ENCODE measurements around the gene OPRL1. TPM values are rescaled to one million over a fixed set of nuclear protein-coding genes. Genes with fewer than 3 reads are reported as not detected.

The OPRL1 gene
- total RNA-seq, 1 experiment from 2014 or later: 1.2 TPM

DNA sequence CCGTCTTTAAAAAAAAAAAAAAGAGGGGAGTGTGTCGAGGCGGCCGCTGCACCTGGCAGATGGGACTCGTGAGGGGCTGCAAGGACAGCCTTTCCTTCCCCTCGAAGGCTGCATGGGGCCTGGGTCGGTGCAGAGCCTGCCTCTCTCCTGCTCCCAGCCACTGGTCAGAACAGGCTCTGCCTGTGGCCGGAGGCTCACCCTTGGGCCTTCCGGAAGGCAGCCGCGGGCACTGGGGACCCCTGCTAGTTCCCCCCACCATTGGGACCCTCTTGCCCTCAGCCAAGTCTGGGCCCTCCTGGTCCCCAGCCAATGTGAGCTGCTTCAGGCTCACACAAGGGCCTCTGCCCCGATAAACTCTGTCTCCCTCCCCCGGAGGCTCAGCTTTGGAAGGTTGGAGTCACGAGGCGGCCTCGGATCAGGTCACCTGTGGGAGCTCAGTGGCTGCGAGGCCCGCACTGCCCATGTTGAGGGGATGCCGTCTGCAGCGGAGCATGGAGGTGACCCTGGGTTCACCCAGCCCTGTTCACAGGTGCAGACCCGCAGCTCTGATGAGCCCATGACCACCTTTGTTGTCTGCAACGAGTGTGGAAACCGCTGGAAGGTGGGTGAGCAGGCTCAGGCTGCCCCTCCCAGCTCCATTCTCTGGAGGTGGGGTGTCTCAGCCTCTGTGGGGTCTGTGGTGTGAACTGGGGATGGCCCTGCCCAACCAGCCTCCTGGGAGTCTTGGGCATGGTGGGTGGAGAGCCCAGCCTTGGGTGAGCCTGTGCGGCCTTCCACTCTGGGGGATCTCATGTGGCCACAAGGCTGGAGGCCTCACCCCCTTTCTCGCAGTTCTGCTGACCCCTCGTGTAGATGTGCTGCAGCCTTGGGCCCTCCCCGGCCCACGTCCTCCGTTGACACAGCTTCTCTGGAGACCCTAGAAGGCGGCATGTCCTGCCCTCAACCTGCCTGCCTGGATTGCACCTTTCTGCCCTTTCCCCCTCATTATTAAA is 8.2 kb upstream of the OPRL1 start:
- DNase-seq (ENCODE audit: low spot score): no peak

DNA sequence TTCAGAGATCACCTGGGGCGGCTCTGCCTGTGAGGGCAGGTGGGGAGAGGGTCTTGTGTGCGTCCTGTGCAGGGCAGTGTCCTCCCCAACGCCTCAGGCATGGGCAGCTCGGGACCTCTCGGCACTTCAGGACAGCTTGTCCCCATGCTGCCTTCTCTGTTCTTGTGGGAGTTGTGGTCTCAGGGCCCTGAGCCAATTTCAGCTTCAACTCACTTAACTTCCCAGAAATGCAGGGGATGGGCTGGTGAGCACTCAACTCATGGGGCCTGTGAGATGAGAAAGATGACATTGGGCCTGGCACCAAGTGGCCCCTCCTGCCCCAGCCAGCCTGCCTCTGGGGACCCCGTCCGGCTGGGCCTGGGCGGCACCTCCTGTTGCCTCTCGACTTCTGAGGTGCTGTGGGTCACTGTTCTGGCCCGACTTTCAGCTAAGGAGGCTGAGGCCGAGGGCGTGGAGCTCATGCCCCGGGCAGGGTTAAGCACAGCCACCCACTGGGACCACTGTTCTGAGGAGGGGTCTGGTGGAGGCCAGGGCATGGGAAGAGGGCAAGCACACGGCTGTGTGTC is 7.3 kb upstream of the OPRL1 start:
- DNase-seq (ENCODE audit: low spot score): no peak

DNA sequence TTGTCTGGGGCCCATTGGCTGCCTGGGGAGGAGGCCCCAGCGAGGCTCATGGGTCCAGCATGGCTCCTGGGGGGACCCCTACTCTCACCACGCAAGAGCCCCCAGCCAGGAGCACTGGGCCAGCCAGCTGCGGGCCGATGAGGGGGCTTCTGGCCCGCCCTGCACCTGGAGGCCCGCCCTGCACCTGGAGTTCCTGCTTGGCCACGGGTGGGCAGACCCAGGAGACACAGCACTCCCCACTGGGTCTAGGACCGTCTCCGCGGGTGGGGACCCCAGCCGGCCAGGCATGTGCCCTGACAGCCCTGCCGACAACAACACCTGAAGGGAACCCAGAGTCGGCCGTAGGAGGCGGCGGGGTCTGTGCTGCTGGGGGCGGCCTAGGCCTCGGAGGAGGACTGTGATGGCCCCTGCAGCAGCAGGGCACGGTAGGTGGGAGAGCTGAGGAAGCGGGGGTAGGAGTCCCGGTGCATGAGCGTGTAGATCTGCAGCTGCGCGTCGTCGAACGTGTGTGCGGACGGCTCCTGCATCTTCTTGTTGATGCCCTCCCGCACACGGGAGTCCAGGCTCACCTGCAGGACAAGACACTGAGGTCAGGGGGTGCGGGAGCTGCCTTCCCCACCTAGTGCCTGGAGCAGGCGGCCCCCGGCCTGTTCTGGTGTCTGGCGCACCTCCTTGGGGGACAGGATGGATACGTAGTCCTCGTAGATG is 6.3 kb upstream of the OPRL1 start:
- no peak for DNase-seq (ENCODE audit: low spot score)

- DNase-seq (ENCODE audit: low spot score): no peak
Observed at GRCh38 chr20:64074184-64074789, 5.6 kb upstream of the OPRL1 start.

- no peak for DNase-seq (ENCODE audit: low spot score)
Observed at GRCh38 chr20:64074963-64075362, 4.9 kb upstream of the OPRL1 start.

DNA sequence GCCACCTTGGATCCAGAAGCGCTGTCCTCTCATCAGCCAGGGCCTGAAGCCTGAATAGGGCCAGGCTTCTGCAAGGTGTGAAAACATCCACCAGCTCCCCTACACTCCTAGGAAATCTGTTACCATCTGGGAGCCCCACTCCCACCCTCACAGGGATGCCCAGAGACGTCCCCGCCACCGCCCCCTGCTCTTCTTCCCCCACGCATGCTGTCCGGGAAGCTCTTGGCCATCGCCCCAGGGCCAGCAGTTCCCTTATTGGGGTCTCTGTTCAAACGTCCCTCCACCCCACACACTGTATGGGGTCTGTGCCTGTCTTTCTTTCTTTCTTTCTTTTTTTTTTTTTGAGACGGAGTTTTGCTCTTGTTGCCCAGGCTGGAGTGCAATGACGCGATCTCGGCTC is 4.3 kb upstream of the OPRL1 start:
- DNase-seq (ENCODE audit: low spot score): no peak

DNA sequence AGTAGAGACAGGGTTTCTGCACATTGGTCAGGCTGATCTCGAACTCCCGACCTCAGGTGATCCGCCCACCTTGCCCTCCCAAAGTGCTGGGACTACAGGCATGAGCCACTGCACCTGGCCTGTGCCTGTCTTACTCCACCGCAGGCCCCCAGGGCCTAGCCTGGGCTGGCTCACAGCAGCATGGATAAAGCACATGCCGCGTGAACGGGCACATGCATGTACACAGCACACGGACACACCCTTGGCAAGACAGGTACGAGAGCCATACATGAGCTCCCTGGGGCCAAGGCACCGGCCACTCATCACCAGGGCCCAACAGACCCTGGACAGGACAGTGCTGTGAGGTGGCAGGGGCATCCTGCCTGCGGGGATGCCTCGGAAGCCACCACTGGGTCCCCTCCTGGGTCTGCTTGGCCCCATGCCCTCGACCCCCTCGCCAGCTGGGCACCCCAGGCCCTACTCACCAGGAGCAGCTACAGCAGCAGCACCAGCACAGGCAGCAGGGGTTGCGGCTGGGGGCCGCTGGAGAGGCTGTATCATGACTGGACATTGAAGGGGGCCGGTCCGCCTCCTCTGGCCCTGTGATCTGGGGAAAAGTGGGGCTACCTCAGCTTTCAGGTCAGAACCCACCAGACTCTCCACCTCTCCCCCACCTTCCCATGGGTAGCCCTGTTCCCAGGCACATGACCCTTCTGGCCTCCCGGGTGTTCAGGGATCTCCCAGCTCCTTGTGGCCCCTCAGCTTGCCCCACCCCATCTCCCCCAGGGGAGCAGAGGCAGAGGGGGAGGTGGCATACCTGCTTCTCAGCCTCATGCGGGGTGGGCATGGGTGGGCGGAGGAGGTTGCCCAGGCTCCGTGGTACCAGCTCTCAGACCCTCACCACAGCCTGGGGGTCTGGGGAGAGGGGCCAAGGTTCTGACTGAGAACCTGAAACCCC is 3.6 kb upstream of the OPRL1 start:
- DNase-seq (ENCODE audit: low spot score): no peak

GRCh38 chr20:64077094-64077493 is 2.8 kb upstream of the OPRL1 start:
- DNase-seq (ENCODE audit: low spot score): no peak

DNA sequence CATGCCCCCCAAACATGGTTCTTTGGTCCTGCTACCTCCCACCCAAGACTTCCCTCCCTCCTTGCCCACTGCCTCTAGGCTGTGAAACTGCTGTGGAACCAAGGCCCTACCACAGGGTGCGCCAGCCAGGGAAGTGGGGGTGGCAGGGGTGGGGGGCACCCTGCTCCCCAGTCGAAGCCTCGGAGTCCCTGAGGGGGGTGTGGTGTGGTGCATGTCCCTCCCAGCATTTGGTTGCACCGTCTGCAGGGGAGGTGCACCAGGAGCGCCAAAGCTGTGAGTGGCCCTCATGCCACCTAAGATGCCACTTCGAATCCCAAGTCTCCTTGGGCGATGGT is 2.4 kb upstream of the OPRL1 start:
- DNase-seq (ENCODE audit: low spot score): no peak

- no peak for DNase-seq (ENCODE audit: low spot score)
Observed at GRCh38 chr20:64077876-64078551, 1.9 kb upstream of the OPRL1 start.

DNA sequence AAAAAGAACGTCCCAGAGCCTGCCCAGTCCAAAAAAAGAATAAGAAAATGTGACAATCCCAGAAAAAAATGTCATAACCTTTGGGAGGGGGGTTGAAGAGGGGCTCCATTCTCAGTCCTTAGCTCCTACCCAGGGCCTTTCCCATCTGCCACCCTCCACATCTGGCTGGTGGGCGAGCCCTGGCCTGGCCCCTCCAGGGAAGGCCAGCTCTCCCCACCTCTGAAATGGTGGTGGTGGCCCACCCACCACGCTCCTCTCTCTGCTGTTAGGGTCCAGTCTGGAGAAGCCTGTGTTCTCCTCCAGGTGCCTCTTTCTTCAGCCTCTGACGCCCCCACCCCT is 979 bp upstream of the OPRL1 start:
- no peak for DNase-seq (ENCODE audit: low spot score)

GRCh38 chr20:64079273-64080012 is 439 bp upstream of the OPRL1 start, which contains the start of gene RGS19:
TSS of gene RGS19 (minus strand) at chr20:64079518. CDS start at chr20:64076886, 2,632 bp downstream.
- peak; percentile 80 for DNase-seq (ENCODE audit: low spot score)

DNA sequence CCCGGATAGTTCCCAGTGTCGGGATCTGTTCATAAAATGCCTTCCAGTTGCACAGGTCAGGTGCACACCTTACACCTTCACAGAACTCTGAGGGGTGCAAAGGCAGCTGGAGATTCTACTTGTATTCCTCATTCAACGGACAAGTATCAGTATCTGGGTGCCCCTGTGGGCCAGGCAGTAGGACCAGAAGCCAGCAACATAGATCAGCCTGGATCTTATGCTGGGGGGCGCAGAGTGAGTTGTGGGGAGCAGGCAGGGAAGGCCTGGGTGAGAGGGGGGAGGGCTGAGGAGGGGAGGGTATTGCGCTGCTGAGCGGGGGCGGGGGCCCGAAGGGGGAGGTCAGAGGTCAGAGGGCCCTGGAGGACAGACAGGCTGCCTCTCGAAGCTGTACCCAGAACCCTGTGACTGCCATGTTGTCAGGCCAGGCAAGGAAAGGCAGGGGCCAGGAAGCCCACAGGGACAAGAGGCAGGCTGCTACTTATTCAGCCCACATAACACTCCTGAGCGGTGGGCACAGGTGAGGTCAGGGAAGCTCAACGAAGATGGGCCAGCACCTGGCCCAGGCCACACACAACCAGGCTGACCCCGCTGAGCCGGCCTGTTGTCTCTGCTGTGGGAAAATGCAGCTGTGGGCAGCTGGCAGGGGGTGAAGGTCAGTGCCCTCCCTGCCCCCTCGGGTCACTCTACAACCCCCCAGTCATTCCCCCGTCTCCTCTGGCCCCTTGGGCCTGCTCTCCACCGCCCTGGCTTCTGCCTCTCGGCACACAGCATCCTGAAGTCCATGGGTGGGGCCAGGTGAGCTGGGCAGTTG is 1.1 kb downstream of the OPRL1 start:
- DNase-seq (ENCODE audit: low spot score): no peak

DNA sequence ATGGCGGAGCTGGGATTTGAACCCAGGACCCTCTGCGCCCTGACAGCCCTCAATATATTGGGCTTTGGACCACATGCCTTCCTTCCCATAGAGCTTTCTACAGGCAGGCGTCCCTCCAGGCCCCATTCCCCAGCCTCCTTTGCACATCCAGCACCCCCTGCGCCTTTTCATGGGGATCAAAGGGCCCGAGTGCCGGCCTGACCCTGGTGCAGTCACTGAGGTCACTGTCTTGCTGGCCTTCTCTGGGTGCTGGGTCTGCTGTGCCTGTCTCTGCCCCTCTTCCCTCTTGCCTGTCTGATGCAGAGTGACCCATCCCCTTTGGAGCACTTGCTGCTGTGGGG is 1.7 kb downstream of the OPRL1 start:
- DNase-seq (ENCODE audit: low spot score): no peak

DNA sequence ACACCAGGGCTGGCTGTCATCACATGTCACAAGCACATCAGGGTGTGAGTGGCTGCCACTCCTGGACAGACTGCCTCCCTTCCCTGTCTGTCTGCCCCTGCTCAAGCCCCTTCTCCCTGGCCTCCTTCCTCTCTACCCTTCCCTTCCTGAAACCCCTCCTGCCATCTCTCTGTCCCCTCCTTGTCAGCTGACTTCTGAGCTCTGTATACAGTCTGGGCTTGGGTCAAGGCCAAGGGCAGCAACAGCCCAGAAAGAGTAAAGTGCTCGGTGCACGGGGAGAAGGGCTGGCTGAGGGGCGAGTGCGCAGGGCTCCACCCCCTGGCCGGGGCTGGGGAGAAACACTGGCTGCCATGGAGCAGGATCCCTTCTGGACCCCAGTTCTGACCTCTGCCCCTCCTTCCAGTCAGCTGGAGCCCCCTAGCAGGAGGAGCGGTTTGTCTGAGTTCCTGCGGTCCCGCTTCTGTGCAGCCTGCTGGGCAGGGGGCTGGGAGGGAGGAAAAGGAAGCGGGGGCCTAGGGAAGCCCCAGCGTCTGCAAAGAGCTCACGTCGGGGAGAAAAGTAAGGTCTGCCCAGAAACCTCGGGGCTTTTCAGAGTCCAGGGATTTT is 2.3 kb downstream of the OPRL1 start:
- DNase-seq (ENCODE audit: low spot score): no peak

GRCh38 chr20:64082820-64083377 is 3.0 kb downstream of the OPRL1 start:
- no peak for DNase-seq (ENCODE audit: low spot score)

- no peak for DNase-seq (ENCODE audit: low spot score)
Observed at GRCh38 chr20:64083378-64083803, 3.5 kb downstream of the OPRL1 start.
